ENCODE results near the gene RORB. TPM values are rescaled to one million over a fixed set of nuclear protein-coding genes. Genes with fewer than 3 reads are reported as not detected.

Gene RORB
- total RNA-seq, 1 donor from 2014 or later, result not detected

DNA sequence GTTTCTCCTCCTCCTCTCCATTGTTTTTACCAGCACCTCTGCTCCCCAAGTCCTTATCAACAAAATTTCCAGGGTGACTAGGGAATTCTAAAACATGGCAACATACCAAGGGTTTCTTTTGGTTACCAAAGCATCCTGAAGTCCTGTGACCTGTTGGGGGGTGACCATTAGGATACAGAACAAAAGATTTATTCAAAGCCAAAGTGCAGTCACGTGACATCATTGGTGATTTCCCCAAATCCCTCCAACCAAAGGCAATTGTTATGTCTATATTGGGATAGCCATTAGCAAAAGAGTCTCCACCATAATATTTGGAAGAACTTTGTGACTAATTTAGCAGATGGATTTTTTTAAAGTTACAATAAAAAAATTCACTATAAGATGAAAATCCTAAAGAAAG is 222.2 kb downstream of the RORB start:
- no peak for DNase-seq (ENCODE audit: low read depth)

DNA sequence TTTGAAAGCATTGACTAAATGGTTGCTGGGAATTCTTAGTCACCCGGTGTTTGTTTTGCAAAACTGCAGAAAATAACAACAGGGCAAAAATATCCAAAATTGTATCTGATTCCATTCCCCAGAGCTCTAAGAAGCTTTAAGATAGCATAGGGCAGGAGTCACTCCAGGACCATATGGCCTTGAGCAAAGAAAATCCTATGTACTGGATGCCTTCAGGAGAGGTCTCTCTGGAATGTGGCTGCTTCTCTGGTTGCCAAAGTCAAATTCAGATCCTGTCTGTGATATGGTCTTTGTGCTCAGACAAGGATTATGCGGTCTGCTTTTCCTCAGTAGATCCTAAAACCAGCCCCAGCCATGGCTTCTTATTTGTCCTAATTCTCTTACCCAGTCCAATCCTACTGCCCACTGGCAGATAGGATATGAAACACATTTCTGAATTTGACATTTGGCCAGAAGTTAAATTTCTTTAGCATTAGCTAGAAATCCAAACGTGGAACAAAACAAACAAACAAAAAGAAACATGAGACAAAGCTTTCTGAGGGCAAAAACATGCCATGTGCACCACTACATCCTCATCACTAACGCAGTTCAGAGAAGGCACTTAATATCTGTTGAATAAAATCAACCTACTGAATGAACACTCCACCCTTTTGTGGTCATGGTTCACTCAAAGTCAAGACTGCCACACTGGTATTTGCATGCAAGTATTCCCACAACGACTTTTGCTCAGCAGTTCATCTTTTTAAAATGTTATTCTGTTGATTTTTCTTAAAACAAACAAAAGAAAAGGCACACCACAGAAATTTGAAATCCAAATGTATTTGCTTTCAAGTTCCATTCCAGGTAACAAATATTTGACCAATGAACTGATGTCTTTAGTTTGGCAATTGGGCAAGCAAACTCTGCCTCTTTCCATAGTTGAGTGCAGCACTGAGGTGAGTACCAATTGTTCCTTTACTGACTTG is 224.8 kb downstream of the RORB start:
- DNase-seq (ENCODE audit: low read depth), result no peak

DNA sequence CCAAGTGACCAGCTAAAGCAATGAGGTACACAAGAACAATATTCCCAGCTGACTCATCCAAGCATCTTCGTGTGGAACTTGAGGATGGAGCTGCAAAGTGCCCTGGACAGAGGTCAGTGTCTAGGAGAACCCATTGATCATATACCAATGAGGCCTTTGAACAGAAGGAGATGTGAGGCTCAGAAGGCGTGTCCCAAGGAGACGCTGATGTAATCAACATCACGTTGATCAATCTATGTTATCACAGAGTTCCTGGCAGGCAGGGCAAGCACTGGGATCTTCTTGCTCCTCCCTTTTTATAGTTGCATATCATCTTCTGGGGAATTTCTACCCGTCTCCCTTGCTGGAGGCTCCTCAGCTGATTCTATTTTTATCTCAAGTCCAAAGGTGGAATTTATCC is 227.2 kb downstream of the RORB start:
- no peak for DNase-seq (ENCODE audit: low read depth)

DNA sequence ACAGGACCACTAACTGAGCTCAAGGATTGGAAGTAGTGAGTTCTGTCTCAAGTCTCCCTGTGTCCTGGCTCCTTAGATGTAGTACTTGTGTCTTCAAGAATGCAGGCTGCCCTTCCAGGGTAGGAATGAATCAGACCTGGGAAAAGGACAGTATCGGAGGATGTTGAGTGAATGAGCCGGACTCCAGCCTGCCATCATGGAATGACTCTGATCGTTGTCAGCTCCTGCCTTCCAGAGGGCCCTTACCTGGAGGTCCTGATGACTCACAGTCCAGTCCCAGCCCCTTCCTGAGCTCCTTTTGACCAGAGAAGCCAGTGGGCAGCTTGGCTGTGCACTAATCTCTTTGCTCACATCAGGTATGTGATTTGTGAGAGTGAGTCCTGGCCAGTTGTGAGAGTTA is 229.4 kb downstream of the RORB start:
- no peak for DNase-seq (ENCODE audit: low read depth)

DNA sequence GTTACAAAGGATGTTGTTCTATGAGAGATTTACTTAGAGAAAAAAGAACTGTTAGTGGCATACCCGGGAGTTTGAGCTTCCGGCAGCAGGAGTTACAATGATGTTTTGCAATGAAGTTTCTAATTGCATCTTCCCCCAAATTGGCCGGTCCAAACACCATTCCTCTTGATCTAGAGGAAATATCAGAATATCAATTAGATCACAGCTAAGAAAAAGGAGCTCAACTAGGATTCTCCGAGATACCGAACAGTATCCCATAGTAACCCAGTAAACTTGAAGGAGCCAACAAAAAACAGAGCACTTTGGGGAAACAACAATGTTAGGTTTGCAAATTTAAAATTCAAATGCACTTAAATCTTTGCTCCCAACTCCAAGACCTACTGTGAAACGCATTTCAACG is 231.0 kb downstream of the RORB start:
- no peak for DNase-seq (ENCODE audit: low read depth)

DNA sequence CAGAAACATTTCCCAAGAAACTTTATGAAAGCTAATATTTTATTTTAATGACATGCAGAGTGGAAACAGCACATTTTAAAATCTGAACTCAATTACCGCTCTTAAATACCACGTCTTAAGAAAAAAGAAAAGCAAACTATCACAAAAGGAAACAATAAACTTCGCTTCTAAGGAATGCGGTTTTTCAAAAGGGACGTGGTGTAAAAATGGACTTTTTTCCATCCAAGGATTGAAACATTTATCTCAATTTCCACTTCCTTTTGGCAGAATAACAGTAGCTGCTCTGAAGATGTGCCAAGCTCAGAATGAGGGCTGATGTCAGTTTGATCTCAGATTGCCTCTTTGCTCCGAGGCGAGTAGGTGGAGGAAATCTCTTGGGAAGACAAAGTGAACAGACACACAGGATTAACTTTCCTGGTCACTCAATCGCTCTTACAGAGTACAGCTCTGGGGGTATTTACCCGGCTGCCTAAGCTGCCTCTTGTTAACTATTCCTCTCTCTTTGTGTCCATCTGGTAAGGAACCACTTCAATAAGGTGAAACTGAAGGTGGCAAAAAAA is 232.1 kb downstream of the RORB start:
- no peak for DNase-seq (ENCODE audit: low read depth)

DNA sequence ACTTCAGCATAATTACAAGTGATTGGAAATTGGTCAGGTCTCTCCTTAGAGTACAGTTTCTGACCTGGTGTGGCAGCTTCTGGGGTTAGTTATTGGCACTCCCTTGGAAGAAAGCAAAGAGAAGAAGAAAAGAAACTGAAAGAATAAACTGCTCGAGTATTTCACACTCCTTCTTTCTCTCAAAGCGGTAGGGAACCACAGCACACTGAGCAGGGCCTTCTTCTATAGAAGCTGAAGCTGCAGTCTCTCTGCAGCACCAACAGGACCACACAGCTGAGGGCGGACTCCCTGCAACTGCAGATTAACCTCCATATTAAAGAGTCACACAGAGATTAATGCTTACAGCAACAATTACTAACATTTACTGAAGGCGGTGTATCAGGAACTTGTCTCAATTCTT is 238.6 kb downstream of the RORB start:
- no peak for DNase-seq (ENCODE audit: low read depth)

DNA sequence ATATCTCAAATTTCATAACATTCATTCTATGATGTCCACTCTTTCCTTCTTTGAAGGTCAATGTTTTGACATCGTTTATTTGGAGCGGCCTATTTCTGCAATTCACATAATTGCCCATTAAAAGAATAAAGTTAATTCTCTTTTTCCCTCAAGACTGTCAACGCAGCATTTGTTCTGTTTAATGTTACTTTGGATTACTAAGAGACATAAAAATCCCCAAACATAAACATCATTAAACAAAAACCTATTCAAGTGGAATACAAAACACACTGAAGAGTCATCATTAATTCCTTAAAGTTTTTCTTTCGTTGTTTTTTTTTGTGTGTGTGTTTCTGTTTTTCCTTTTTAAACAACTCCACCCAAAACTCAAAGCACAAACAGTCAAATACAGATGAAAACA is 239.5 kb downstream of the RORB start:
- DNase-seq (ENCODE audit: low read depth), result no peak

DNA sequence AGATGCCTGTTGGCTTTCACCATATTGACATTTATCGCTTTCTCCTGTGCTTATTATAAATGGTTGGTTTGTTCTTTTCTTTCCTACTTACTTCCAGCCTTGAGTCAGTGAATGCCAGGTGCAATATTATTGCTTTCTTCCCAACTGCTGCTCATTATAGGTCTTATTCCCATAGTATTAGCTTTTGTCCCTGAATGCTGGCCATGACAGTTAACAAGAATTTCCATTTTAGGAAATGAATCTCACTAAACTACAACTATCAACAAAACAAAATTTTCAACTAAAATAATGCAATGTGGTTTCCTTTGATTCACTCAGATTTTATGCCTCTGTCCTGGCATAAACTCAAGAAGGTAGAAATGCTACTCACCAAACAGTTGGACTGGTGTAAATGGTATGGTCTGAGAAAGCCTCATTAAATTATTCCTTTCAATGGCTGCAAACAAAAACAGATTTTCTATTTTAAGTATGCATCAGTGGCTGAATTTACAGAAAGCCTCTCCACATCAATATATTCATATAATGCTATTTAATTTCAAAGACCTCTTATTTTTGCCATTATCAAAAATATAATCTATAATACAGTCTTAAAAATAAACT is 245.2 kb downstream of the RORB start:
- DNase-seq (ENCODE audit: low read depth), result no peak
